ENCODE data around the gene CDC6. TPM values are rescaled to one million over a fixed set of nuclear protein-coding genes. Genes with fewer than 3 reads are reported as not detected.

CDC6 gene
- total and polyA plus RNA-seq, 2 of the 8 experiments (the other 6 are each of a cell fraction or from before 2014, with no cell fraction given), result 50.5 to 140 TPM

GRCh38 chr17:40317345-40317873 is 29.7 kb downstream of the CDC6 start (continued):
- 0 out of 4 replicates have a peak, but pooled peaks have one; percentile 13 to 46 for TF ChIP-seq SIN3A (conservative IDR thresholded peaks at IDR 0.05 in 1 of 2, IDR thresholded peaks at IDR 0.05 in 1 of 2; ENCODE audit: low read depth in 1 of 2, low read length in 2 of 2)
- no peak for TF ChIP-seq ASH2L (IDR thresholded peaks at IDR 0.05; ENCODE audit: low read length)
- no peak for TF ChIP-seq TAF7 (optimal IDR thresholded peaks at IDR 0.05; ENCODE audit: borderline replicate concordance, low read depth, low read length)
